Neuron (in vitro differentiated cells): Measurements from ENCODE around the gene KIRREL3.

Experiments used
- H2AFZ ChIP-seq: one replicate; pipeline ENCODE4 v1.6.1; 2013; ENCODE audit warnings: low read depth, mild to moderate bottlenecking, inconsistent platforms, low read length, moderate library complexity
- H3K27me3 ChIP-seq: one replicate; pipeline ENCODE4 v1.6.1; 2013; ENCODE audit warnings: low read length; ENCODE audit not compliant: insufficient read depth
- H3K36me3 ChIP-seq: one replicate; pipeline ENCODE4 v1.6.1; 2013; ENCODE audit warnings: low read length; ENCODE audit not compliant: insufficient read depth
- H3K4me1 ChIP-seq: one replicate; pipeline ENCODE4 v1.6.1; 2013; ENCODE audit warnings: low read length; ENCODE audit not compliant: insufficient read depth
- H3K4me3 ChIP-seq: 2 replicates; pipeline ENCODE4 v1.5.1; 2013; ENCODE audit warnings: mild to moderate bottlenecking, low read length, moderate library complexity
- H3K9me3 ChIP-seq: one replicate; pipeline ENCODE4 v1.6.1; 2013; ENCODE audit warnings: low read length

KIRREL3 gene

GRCh38 chr11:126886636-126887035 lies 113.9 kb downstream of the KIRREL3 start:
- Histone ChIP-seq H3K4me1 (no peaks in the 10 kb centered on the region), H3K9me3 (no peaks in the 10 kb centered on the region), H2AFZ (no peak overlapping the region), H3K36me3 (no peaks in the 10 kb centered on the region), H3K4me3 (no peak overlapping the region), H3K27me3 (no peaks in the 10 kb centered on the region)

DNA sequence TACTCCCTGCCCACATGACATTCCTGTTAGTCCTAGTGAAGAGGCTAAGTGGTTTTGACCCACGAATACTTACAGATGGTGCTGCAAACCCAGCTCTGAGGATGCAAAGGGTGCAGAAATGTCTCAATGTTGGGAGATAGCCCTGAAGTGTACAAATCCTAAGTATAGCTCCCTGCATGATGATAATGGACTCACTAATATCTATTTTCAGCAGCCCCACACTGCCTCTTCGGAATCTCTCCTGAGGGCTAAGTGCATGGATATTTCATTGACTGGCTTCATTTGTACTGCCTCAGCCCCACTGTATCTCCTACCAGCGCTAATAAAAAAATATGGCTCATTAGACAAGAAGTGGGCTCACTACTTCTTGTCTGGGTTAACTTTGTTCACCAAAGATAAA lies 114.5 kb downstream of the KIRREL3 start:
- no peak overlapping the region for H2AFZ ChIP-seq
- H3K36me3 ChIP-seq = no peaks in the 10 kb centered on the region
- H3K27me3 ChIP-seq = no peaks in the 10 kb centered on the region
- H3K4me1 ChIP-seq = no peaks in the 10 kb centered on the region
- H3K4me3 ChIP-seq = no peak overlapping the region
- no peaks in the 10 kb centered on the region for H3K9me3 ChIP-seq

DNA sequence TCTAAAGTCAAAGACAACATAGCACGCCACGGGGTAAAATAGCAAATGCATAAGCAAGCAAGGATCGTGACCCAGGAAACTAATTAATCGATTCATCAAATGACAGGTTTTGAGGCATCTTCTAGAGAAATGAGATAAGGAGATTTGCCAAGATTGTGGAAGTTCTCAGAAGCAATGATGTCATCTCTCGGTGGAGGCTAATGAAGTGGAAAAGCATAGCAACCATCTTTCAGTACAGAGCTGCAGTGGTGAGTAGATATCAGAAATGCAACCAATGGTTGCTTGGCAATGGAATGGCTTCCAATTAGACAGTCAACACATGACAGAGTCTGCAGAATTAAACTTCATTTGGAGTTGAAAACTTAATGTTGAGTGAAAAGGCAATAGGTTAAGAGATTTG lies 116.0 kb downstream of the KIRREL3 start:
- H3K4me1 ChIP-seq = no peaks in the 10 kb centered on the region
- H3K36me3 ChIP-seq = no peaks in the 10 kb centered on the region
- no peaks in the 10 kb centered on the region for H3K9me3 ChIP-seq
- no peak overlapping the region for H3K4me3 ChIP-seq
- H3K27me3 ChIP-seq = no peaks in the 10 kb centered on the region
- H2AFZ ChIP-seq = no peak overlapping the region

- Histone ChIP-seq H3K36me3 (no peaks in the 10 kb centered on the region), H3K4me3 (no peak overlapping the region), H3K27me3 (no peaks in the 10 kb centered on the region), H2AFZ (no peak overlapping the region), H3K4me1 (no peaks in the 10 kb centered on the region), H3K9me3 (no peaks in the 10 kb centered on the region)
Observed at GRCh38 chr11:126884192-126884591, 116.4 kb downstream of the KIRREL3 start.

DNA sequence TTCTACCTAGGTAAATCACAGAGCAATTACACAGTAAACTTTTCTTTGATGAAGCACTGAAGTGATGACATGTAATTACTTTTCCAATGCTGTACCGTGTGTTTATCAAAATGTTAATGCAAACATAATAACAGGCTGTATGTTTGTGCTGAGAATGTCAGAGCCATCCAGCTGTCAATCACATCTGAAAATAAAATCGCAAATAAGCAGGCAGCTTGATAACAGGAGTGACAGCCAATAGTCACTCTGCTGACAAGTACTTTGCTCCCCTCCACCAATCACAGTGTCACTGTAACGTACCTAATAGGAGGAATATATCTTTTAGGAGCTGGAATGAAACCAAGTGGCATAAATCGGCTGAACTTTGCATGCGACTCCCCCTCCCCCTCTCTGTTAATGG lies 119.7 kb downstream of the KIRREL3 start:
- no peaks in the 10 kb centered on the region for H3K36me3 ChIP-seq
- no peaks in the 10 kb centered on the region for H3K4me1 ChIP-seq
- H2AFZ ChIP-seq = no peak overlapping the region
- H3K4me3 ChIP-seq = no peak overlapping the region
- H3K9me3 ChIP-seq = no peaks in the 10 kb centered on the region
- no peaks in the 10 kb centered on the region for H3K27me3 ChIP-seq

- Histone ChIP-seq H3K27me3 (no peaks in the 10 kb centered on the region), H2AFZ (no peak overlapping the region), H3K4me1 (no peaks in the 10 kb centered on the region), H3K4me3 (no peak overlapping the region), H3K36me3 (no peaks in the 10 kb centered on the region), H3K9me3 (no peaks in the 10 kb centered on the region)
Observed at GRCh38 chr11:126879516-126879915, 121.1 kb downstream of the KIRREL3 start.

DNA sequence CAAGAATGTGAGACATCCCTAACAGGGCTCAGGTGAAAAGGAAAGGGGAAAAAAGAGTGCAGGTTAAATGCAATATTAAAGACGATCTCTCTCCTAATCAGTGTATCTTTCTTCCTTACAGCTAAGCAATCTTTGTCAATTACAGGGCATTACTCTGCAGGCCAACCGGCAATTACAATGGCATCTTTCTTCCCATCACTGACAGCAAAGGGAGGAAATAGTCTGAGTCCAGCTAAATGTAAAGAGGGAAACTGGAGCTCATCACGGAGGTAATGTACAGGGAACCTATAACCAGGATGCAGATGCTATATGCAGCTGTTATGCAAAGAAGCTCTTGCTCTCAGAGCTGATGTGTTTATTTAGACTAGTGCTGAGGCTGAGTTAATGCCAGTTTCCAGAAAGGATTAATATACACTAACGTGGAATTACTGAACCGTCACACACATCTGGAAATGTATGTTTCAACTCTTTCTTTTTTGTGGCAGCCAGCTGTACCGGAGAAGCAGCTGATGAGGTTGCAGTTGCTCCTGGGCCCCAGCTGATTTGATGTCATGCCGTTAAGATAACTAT lies 121.6 kb downstream of the KIRREL3 start:
- H2AFZ ChIP-seq = no peak overlapping the region
- H3K27me3 ChIP-seq = no peaks in the 10 kb centered on the region
- no peaks in the 10 kb centered on the region for H3K4me1 ChIP-seq
- H3K4me3 ChIP-seq = no peak overlapping the region
- no peaks in the 10 kb centered on the region for H3K9me3 ChIP-seq
- no peaks in the 10 kb centered on the region for H3K36me3 ChIP-seq

DNA sequence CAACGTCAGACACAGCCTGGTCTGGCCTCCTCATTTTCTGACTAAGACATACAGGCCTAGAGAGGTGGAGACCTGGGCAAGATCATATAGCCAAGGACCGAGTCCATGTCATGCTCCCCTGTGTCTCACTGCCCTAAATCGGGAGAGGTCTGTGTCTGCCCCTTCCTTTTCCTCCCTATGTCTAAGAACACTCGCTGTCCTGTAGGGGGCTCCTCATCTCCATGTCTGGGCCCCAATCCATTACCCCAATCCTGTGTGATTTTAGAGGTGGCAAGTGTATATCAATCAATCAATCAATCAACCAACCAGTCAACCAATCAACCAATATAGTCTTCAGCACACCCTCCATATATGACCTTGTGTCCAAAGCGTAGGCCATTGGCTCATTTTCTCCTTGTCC lies 125.7 kb downstream of the KIRREL3 start:
- Histone ChIP-seq H3K4me3 (no peak overlapping the region), H3K27me3 (no peaks in the 10 kb centered on the region), H3K36me3 (no peaks in the 10 kb centered on the region), H3K4me1 (no peaks in the 10 kb centered on the region), H3K9me3 (no peaks in the 10 kb centered on the region), H2AFZ (no peak overlapping the region)

DNA sequence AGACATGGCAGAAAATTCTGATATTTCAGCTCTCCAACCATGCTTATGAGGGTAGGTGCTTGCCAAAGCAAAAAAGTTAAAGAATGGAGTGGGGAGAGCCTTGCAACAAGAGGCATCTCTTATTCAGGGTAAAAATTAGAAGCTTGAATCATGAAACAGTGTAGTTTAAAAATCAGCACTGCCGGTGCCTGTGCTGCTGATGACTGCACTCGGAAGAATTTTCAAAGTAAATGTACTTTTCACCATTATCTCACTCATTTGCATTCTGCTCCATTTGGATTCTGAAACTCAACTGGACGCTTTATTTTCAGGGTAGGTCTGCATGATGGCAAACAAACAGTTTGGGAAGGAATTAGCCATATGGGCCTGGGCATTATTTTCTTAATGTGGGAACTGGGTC lies 126.3 kb downstream of the KIRREL3 start:
- Histone ChIP-seq H2AFZ (no peak overlapping the region), H3K4me1 (no peaks in the 10 kb centered on the region), H3K27me3 (no peaks in the 10 kb centered on the region), H3K4me3 (no peak overlapping the region), H3K9me3 (no peaks in the 10 kb centered on the region), H3K36me3 (no peaks in the 10 kb centered on the region)

DNA sequence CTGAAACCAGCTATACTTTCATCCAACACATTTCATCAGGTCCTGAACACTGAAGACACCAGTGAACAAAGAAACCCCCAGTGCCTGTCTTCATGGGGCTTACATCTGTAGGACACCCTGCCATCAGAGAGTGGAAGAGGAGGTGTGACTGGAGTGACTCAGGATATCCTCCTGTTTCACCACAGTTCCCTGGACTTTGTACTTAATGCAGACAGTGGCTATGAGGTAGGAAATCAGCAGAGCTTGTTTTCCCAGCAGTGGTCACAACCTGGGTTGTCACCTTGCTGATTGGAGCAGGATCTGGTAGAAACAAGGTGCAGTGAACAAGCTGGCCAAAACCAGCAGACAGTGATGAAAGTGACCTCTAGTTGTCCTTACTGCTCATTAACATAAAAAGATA lies 128.8 kb downstream of the KIRREL3 start:
- H3K36me3 ChIP-seq = no peaks in the 10 kb centered on the region
- no peak overlapping the region for H2AFZ ChIP-seq
- H3K4me3 ChIP-seq = no peak overlapping the region
- H3K9me3 ChIP-seq = no peaks in the 10 kb centered on the region
- H3K27me3 ChIP-seq = no peaks in the 10 kb centered on the region
- H3K4me1 ChIP-seq = no peaks in the 10 kb centered on the region

DNA sequence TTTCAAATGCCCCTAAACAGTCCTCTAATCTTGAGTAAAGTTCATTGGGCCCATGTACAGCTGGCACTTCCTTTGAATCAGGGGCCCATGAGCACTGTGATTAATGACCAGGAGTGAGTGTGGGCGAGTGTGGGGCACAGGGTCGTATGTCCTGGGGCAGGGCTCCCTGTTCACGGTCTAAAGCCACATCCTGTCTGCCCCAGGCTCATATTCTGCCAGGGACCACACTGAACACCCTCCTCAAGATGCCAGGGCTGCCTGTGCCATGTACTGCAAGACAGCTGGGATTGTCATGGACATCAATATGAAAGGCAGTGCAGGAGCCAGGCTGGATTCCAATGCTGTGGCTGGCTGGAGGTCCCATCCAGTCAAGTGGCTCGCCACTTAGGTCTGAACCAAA lies 130.5 kb downstream of the KIRREL3 start:
- Histone ChIP-seq H3K27me3 (no peaks in the 10 kb centered on the region), H2AFZ (no peak overlapping the region), H3K4me3 (no peak overlapping the region), H3K4me1 (no peaks in the 10 kb centered on the region), H3K36me3 (no peaks in the 10 kb centered on the region), H3K9me3 (no peaks in the 10 kb centered on the region)

GRCh38 chr11:126868741-126869140 lies 131.8 kb downstream of the KIRREL3 start:
- Histone ChIP-seq H3K4me1 (no peaks in the 10 kb centered on the region), H3K36me3 (no peaks in the 10 kb centered on the region), H3K27me3 (no peaks in the 10 kb centered on the region), H2AFZ (no peak overlapping the region), H3K4me3 (no peak overlapping the region), H3K9me3 (no peaks in the 10 kb centered on the region)

- H3K27me3 ChIP-seq = no peaks in the 10 kb centered on the region
Observed at GRCh38 chr11:126864934-126865333, 135.6 kb downstream of the KIRREL3 start.

GRCh38 chr11:126863294-126863997 lies 137.1 kb downstream of the KIRREL3 start:
- Histone ChIP-seq H2AFZ (no peak overlapping the region), H3K36me3 (no peaks in the 10 kb centered on the region), H3K27me3 (no peaks in the 10 kb centered on the region), H3K9me3 (no peaks in the 10 kb centered on the region), H3K4me3 (no peak overlapping the region), H3K4me1 (no peaks in the 10 kb centered on the region)

More at GRCh38 chr11:126864934-126865333, 135.6 kb downstream of the KIRREL3 start:
- Histone ChIP-seq H3K9me3 (no peaks in the 10 kb centered on the region), H3K4me1 (no peaks in the 10 kb centered on the region), H3K36me3 (no peaks in the 10 kb centered on the region), H2AFZ (no peak overlapping the region), H3K4me3 (no peak overlapping the region)
